HEK293T (cell line): ENCODE data around the gene CTNNBL1.

Experiments used
- CTCF ChIA-PET: fragments of 350-600 bp; formaldehyde crosslinking; extraction: SDS; loops from one replicate; lab custom pipeline; 2021; ENCODE audit warnings: antibody characterized with exemption, inconsistent platforms; lab: Yijun Ruan, JAX
- POLR2A ChIA-PET: fragments of 350-600 bp; formaldehyde crosslinking; extraction: SDS; loops from one replicate; lab custom pipeline; 2020; ENCODE audit warnings: antibody characterized with exemption, inconsistent platforms; lab: Yijun Ruan, JAX
- DNase-seq: peaks from one replicate; pipeline ENCODE4 v3.0.0; 2012; ENCODE audit warnings: mixed read lengths; ENCODE audit errors: extremely low spot score
- ARNT ChIP-seq: fragments of 450-650 bp; IDR thresholded peaks from 2 replicates; pipeline ENCODE4 v1.6.1; 2017; ENCODE audit warnings: mild to moderate bottlenecking
- BHLHE40 ChIP-seq: fragments of 450-650 bp; IDR thresholded peaks from 2 replicates; pipeline ENCODE4 v1.6.1; 2016; ENCODE audit warnings: mild to moderate bottlenecking, moderate library complexity, borderline replicate concordance
- CTBP1 ChIP-seq: fragments of 450-650 bp; IDR thresholded peaks from 2 replicates; pipeline ENCODE4 v1.6.1; 2016; ENCODE audit warnings: borderline replicate concordance
- ELF4 ChIP-seq: fragments of 450-650 bp; IDR thresholded peaks from 2 replicates; pipeline ENCODE4 v1.6.1; 2017; ENCODE audit warnings: antibody characterized with exemption
- FOXA1 ChIP-seq: fragments of 450-650 bp; IDR thresholded peaks from 2 replicates; pipeline ENCODE4 v1.6.1; 2016; ENCODE audit warnings: mild to moderate bottlenecking
- FOXK2 ChIP-seq: fragments of 450-650 bp; IDR thresholded peaks from 2 replicates; pipeline ENCODE4 v1.6.1; 2016; ENCODE audit warnings: mild to moderate bottlenecking
- FOXM1 ChIP-seq: fragments of 450-650 bp; IDR thresholded peaks from 2 replicates; pipeline ENCODE4 v1.6.1; 2017; ENCODE audit warnings: mild to moderate bottlenecking, borderline replicate concordance
- HDGF ChIP-seq: fragments of 450-650 bp; IDR thresholded peaks from 2 replicates; pipeline ENCODE4 v1.6.1; 2017; ENCODE audit warnings: antibody characterized with exemption, borderline replicate concordance
- L3MBTL2 ChIP-seq: fragments of 450-650 bp; conservative IDR thresholded peaks from 2 replicates; pipeline ENCODE4 v1.6.1; 2016; ENCODE audit warnings: mild to moderate bottlenecking
- LEF1 ChIP-seq: fragments of 450-650 bp; IDR thresholded peaks from 2 replicates; pipeline ENCODE4 v1.6.1; 2017; ENCODE audit warnings: mild to moderate bottlenecking, borderline replicate concordance
- NFRKB ChIP-seq: fragments of 450-650 bp; IDR thresholded peaks from 2 replicates; pipeline ENCODE4 v1.6.1; 2016; ENCODE audit warnings: mild to moderate bottlenecking, moderate library complexity
- SP1 ChIP-seq: fragments of 450-650 bp; IDR thresholded peaks from 2 replicates; pipeline ENCODE4 v1.6.1; 2017
- SUZ12 ChIP-seq: fragments of 450-650 bp; IDR thresholded peaks from 2 replicates; pipeline ENCODE4 v1.6.1; 2016; ENCODE audit warnings: mild to moderate bottlenecking
- TARDBP ChIP-seq: fragments of 450-650 bp; IDR thresholded peaks from 2 replicates; pipeline ENCODE4 v1.6.1; 2016
- ZNF384 ChIP-seq: fragments of 450-650 bp; IDR thresholded peaks from 2 replicates; pipeline ENCODE4 v1.6.1; 2016
- TF ChIP-seq, protein P1 (sequence below): fragments of 450-650 bp; IDR thresholded peaks from 2 replicates; pipeline ENCODE4 v1.6.1; 2016

The CTNNBL1 gene

DNA sequence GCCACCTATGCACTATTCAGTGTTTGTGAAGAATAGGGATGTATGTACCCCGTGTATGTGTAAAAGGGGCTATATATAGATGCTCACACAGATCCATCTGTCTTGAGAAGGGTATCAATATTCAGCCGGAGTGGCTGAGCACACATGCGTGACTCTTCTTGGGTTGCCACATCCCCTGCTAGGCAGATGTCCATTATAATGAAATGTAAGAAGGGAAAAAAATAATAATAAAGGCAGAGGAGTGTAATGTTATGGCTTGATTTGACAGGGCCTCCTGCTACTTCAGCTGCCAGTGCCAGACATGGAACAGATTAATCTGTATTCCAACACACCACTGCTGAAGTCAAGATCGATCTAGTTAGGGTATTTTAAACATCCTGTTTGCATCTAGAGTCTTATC lies 134.9 kb downstream of the CTNNBL1 start:
- POLR2A ChIA-PET, result no interaction called here
- CTCF ChIA-PET, result no interaction called here
- TF ChIP-seq FOXM1 (no peak), LEF1 (no peak), SP1 (no peak), L3MBTL2 (no peak), NFRKB (no peak), FOXK2 (no peak), FOXA1 (no peak), HDGF (no peak), ZNF384 (no peak), TARDBP (no peak), CTBP1 (no peak)
- no peak for DNase-seq

DNA sequence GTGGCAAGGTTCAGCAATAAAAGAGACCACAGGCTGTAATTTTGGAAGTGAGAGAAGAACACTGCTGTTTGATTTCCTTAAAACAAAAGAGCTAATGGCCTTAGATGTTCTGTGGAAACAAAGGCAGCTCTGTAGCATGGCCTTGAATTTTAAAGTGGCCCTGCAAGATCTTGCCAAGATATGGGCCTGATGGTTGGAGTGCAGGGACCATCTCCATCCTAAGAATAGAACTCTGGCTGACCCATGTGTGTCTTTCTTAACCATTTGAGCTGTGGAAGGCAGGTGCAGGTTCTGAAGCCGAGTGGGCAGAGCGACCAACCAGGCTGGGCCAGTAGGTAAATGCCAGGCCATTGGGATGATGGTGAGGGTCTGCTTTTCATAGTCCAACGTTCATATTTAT lies 135.3 kb downstream of the CTNNBL1 start:
- TF ChIP-seq TARDBP (no peak), BHLHE40 (no peak), ZNF384 (no peak), ARNT (no peak), SP1 (no peak), FOXM1 (no peak), LEF1 (no peak), ELF4 (no peak), L3MBTL2 (no peak)
- TF ChIP-seq, protein P1, sequence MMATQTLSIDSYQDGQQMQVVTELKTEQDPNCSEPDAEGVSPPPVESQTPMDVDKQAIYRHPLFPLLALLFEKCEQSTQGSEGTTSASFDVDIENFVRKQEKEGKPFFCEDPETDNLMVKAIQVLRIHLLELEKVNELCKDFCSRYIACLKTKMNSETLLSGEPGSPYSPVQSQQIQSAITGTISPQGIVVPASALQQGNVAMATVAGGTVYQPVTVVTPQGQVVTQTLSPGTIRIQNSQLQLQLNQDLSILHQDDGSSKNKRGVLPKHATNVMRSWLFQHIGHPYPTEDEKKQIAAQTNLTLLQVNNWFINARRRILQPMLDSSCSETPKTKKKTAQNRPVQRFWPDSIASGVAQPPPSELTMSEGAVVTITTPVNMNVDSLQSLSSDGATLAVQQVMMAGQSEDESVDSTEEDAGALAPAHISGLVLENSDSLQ, result no peak
- ChIA-PET POLR2A (no interaction called here), CTCF (no interaction called here)

DNA sequence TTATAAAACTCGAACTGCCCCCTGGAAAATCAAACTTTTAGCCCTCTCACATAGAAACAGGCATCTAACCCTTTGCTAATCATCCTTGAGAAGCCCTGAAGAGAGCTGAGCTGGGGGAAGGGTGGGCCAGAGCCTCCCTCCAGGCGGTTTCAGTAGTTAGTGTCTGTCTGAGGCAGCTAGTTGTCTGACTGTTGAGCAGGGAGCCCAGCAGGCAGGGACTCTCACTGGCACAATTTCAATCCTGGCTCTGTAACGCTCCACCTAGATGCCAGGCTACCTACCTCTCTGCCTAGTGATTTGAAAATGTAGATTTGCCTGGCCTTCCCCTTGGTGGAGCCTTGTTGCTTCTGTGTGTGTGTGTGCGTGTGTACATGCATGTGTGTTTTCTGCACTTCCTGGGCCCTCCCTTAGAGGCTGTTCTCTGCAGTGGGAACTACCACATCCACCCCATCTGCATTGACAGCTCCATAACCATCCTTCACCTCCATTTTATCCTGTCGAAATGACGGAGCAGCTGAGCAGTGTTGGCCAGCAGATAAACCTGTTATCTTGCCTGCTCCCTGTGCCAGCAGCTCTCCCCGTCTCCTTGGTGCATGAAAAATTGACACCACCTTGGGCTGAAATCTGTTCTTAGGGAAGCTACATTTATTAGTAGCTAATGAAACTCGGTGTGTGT lies 139.5 kb downstream of the CTNNBL1 start:
- TF ChIP-seq LEF1 (no peak), BHLHE40 (no peak), ZNF384 (no peak), ARNT (no peak), HDGF (no peak), FOXK2 (no peak), NFRKB (no peak), FOXA1 (no peak), CTBP1 (no peak), FOXM1 (no peak), ELF4 (no peak), TARDBP (no peak), SP1 (no peak), L3MBTL2 (no peak)
- TF ChIP-seq, protein P1, result no peak
- ChIA-PET CTCF (no interaction called here), POLR2A (no interaction called here)
- DNase-seq, result no peak

More for the DNA sequence above, 135.3 kb downstream of the CTNNBL1 start:
- no peak for DNase-seq

DNA sequence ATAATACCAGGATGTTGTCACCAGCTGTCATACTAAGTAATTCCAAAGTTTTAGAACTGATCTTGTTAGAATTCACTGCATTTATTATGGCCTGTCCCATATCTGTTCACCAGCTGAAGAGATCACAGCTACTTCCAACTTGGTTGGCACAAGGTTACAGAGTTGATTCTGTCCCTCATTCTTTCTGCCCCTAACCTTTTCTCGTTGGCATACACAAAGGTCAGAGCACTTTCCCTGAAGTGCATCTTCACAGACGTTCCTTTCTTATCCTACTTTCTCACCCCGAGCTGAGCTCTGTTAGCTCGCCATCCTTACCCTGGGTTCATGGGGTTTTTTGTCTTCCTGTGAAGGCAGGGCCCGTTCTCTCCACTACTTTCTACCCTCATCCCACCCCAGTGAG lies 143.1 kb downstream of the CTNNBL1 start:
- no peak for DNase-seq
- ChIA-PET CTCF (no interaction called here), POLR2A (no interaction called here)
- no peak for TF ChIP-seq SP1
- TF ChIP-seq SUZ12, result no peak
- TF ChIP-seq ARNT, result no peak
- no peak for TF ChIP-seq FOXK2

DNA sequence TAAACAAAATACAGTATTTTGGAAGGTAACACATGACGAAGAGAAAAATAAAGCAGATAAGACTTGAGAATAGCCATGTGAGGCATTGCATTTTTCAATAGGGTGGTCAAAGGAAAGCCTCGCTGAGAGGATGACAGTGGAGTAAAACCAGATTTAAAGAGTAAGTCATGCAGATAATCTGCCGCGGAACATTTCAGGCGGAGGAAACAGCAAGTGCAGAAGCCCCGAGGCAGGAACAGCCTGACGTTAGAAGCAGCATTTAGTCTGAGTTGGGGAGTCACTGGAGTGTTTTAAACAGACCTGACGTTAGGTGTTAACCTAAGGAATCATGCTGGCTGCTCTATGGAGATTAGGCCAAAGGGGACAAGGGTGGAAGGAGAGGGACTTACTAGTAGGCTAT lies 144.1 kb downstream of the CTNNBL1 start:
- POLR2A ChIA-PET, result no interaction called here
- CTCF ChIA-PET, result no interaction called here
- TF ChIP-seq LEF1 (no peak), ELF4 (no peak), FOXM1 (no peak), ARNT (no peak), HDGF (no peak)
- no peak for DNase-seq

DNA sequence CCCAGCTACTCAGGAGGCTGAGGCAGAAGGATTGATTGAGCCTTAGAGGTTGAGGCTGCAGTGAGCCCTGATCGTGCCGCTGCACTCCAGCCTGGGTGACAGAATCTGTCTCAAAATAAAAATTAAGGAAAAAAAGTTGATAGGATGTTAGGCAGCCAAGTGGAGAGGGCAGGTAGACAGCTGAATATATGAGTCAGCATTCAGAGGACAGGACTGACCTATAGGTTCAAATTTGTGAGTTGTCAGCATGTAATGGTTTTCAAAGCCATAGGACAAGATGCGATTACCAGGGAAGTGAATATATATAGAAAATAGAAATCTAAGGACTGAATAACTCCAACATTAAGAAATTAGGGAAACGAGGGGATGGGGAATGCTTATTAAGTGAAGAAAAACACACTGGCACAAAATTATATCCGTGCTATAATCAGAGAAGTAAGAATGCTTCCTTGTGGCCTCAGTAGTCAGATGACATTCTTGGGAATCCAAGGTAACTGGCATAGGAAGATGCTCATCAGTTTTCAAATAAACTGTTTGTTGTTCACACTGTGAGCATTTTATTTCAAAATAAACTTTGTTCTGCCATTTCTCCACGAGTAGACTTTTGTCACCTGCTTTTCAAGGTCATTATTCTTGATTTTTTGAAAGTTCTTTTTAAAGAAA lies 145.1 kb downstream of the CTNNBL1 start:
- CTCF ChIA-PET, result no interaction called here
- TF ChIP-seq TARDBP (no peak), HDGF (no peak), SUZ12 (no peak), CTBP1 (no peak), ELF4 (no peak), FOXK2 (no peak), BHLHE40 (no peak), NFRKB (no peak), FOXA1 (no peak), SP1 (no peak), FOXM1 (no peak)
- DNase-seq, result no peak
- POLR2A ChIA-PET, result no interaction called here

DNA sequence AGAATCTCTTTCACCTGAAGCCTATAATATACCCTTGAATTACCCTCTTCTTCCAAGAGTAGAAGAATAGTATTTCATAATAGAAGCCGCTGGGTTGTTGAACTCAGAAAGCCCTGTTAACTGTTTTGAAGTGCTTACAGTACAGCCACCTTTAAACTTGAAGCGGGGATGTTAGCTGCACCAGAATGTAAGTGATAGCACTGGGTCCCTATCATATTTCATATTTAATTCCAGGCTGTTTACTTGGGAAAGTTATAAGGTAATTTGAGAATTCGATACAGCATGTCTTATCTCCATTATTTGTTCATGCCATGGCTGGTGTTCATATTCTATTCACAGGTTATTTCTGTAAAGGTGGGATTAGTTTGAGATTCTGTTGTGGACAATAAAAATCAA lies 145.6 kb downstream of the CTNNBL1 start:
- ChIA-PET CTCF (no interaction called here), POLR2A (no interaction called here)
- DNase-seq, result peak; percentile 26
- TF ChIP-seq FOXA1 (peak; percentile 45; the same call in 1 of the 2 replicates), SP1 (no peak)
